Sigmoid colon (tissue), 7 donors: ENCODE results near the gene NDFIP1. TPM values are rescaled to one million over a fixed set of nuclear protein-coding genes. Genes with fewer than 3 reads are reported as not detected.
A peak's percentile ranks its signal among the peaks of the same experiment; 100 is the strongest.
"Not testable (repeated sequence)": the region's sequence is repeated elsewhere in the genome, so short reads cannot be mapped to it uniquely, and the experiment has no call there.

Experiments used
- DNase-seq: peaks from one replicate; pipeline ENCODE4 v3.0.0-alpha.2; 2019
- H3K27ac ChIP-seq, 4 donors: fragments of 200-600 bp; sonication (generic); one replicate each; pipeline ENCODE4 v1.5.1; 2016 to 2019; ENCODE audit warnings: mild to moderate bottlenecking in 1 of 4
- H3K27me3 ChIP-seq, 3 donors: fragments of 200-600 bp; sonication (generic); one replicate each; pipeline ENCODE4 v1.5.1; 2019; ENCODE audit warnings: mild to moderate bottlenecking in 1 of 3
- H3K36me3 ChIP-seq, 4 donors: fragments of 200-600 bp; sonication (generic); one replicate each; pipeline ENCODE4 v1.5.1; 2016 to 2019
- H3K4me1 ChIP-seq, 4 donors: fragments of 200-600 bp; sonication (generic); one replicate each; pipeline ENCODE4 v1.5.1; 2017 to 2019
- H3K4me3 ChIP-seq, 4 donors: fragments of 200-600 bp; sonication (generic); one replicate each; pipeline ENCODE4 v1.5.1; 2017 to 2019; ENCODE audit warnings: mild to moderate bottlenecking in 2 of 4, moderate library complexity in 1 of 4
- H3K9me3 ChIP-seq, 4 donors: fragments of 200-600 bp in 3 of 4; sonication (generic) in 3 of 4; one replicate each; pipeline versions ENCODE4 v1.5.1 to v1.6.1; 2013 to 2019
- CTCF ChIP-seq, 4 experiments: fragments of 450-650 bp in 3 of 4; fragments of 200-600 bp in 1 of 4; IDR thresholded peaks; one replicate each; pipeline ENCODE4 v1.5.1; 2016 to 2019; ENCODE audit warnings: antibody characterized with exemption in 4 of 4, mild to moderate bottlenecking in 3 of 4, moderate library complexity in 2 of 4
- EP300 ChIP-seq, 4 donors: sonication (generic); formaldehyde crosslinking; IDR thresholded peaks; one replicate each; pipeline ENCODE4 v1.6.1; 2017; ENCODE audit warnings: antibody characterized with exemption in 4 of 4
- POLR2A ChIP-seq, 2 donors: fragments of 450-650 bp; IDR thresholded peaks; one replicate each; pipeline ENCODE4 v1.6.1; 2016; ENCODE audit warnings: antibody characterized with exemption in 2 of 2, mild to moderate bottlenecking in 2 of 2, moderate library complexity in 2 of 2
- POLR2AphosphoS5 ChIP-seq, 4 donors: sonication (generic); formaldehyde crosslinking; IDR thresholded peaks; one replicate each; pipeline ENCODE4 v1.6.1; 2017; ENCODE audit warnings: antibody characterized with exemption in 4 of 4
- WGBS, 2 donors: extraction: QIAGEN DNeasy Blood & Tissue Kit; methylation state at CpG; one replicate each; pipeline ENCODE4 v1.1.7; 2013; 5-methylcytosine and 5-hydroxymethylcytosine counted together
- intact Hi-C: fragments of 100-400 bp; cut with DNase I; formaldehyde crosslinking; loops from one replicate; pipeline ENCODE4 v1.15.1; 2023
- polyA plus RNA-seq, 3 donors: library from polyadenylated mRNA; stranded (reverse); fragments of 200-250 nt; gene quantifications; one replicate each; pipeline ENCODE4 v1.2.3, GENCODE V29; 2013
- total RNA-seq, 4 donors: library from RNA; depleted of rRNA; stranded (reverse); fragments of >200 nt; gene quantifications; one replicate each; pipeline ENCODE4 v1.1.0, GENCODE V29; 2016
- donor health status: healthy with polysubstance abuse.
- donor health status: Bipolar disorder and iron deficiency.
- donor health status: healthy.

The NDFIP1 gene
- total and polyA plus RNA-seq, 7 donors: 20.3 to 88.5 (median 47.8) TPM

GRCh38 chr5:142186514-142186856 lies 77.9 kb downstream of the NDFIP1 start:
- intact Hi-C loops: no loop called here
- DNase-seq: no peak
- no peak overlapping the region for H3K4me3 ChIP-seq
- H3K9me3 ChIP-seq: no peaks in the 10 kb centered on the region
- no peak overlapping the region for H3K27ac ChIP-seq
- TF ChIP-seq CTCF (IDR thresholded peaks at IDR 0.05): no peak
- TF ChIP-seq POLR2A (IDR thresholded peaks at IDR 0.05): no peak
- no peak for TF ChIP-seq EP300 (IDR thresholded peaks at IDR 0.05)
- no peak for TF ChIP-seq POLR2AphosphoS5 (IDR thresholded peaks at IDR 0.05)
- no peaks in the 10 kb centered on the region for H3K4me1 ChIP-seq
- no peaks in the 10 kb centered on the region for H3K27me3 ChIP-seq
- no peaks in the 10 kb centered on the region for H3K36me3 ChIP-seq

- H3K4me3 ChIP-seq: no peak overlapping the region
- no peaks in the 10 kb centered on the region for H3K9me3 ChIP-seq
- H3K36me3 ChIP-seq: no peaks in the 10 kb centered on the region
- no peaks in the 10 kb centered on the region for H3K4me1 ChIP-seq
- no peaks in the 10 kb centered on the region for H3K27me3 ChIP-seq
- intact Hi-C loops: no loop called here
- TF ChIP-seq CTCF (IDR thresholded peaks at IDR 0.05): no peak
- 25 to 37% methylated on average over 11 of the region's 11 CpGs for WGBS, 2 donors
- no peak overlapping the region for H3K27ac ChIP-seq
- no peak for DNase-seq
These were observed 78.4 kb downstream of the NDFIP1 start for GRCh38 chr5:142186857-142187594.

GRCh38 chr5:142188691-142189090 lies 80.1 kb downstream of the NDFIP1 start:
- H3K4me1 ChIP-seq, H3K9me3 ChIP-seq, intact Hi-C loops, DNase-seq, H3K36me3 ChIP-seq, H3K27ac ChIP-seq, H3K27me3 ChIP-seq, H3K4me3 ChIP-seq: not testable (repeated sequence)
- 89 to 91% methylated on average over 6 of the region's 6 CpGs for WGBS, 2 donors

GRCh38 chr5:142189813-142190212 lies 81.2 kb downstream of the NDFIP1 start:
- WGBS, 2 donors: 77 to 85% methylated on average over 8 of the region's 8 CpGs
- TF ChIP-seq POLR2A (IDR thresholded peaks at IDR 0.05): no peak
- no peak for TF ChIP-seq POLR2AphosphoS5 (IDR thresholded peaks at IDR 0.05)
- no peak for TF ChIP-seq EP300 (IDR thresholded peaks at IDR 0.05)
- TF ChIP-seq CTCF (IDR thresholded peaks at IDR 0.05): no peak
- DNase-seq: no peak

GRCh38 chr5:142191776-142192175 lies 83.2 kb downstream of the NDFIP1 start:
- 75 to 83% methylated on average over 5 of the region's 5 CpGs for WGBS, 2 donors

More at GRCh38 chr5:142189813-142190212, 81.2 kb downstream of the NDFIP1 start:
- no peaks in the 10 kb centered on the region for H3K9me3 ChIP-seq
- H3K4me1 ChIP-seq: no peaks in the 10 kb centered on the region
- H3K27ac ChIP-seq: no peak overlapping the region
- intact Hi-C loops: no loop called here
- no peaks in the 10 kb centered on the region for H3K36me3 ChIP-seq
- no peaks in the 10 kb centered on the region for H3K27me3 ChIP-seq
- no peak overlapping the region for H3K4me3 ChIP-seq

More at GRCh38 chr5:142191776-142192175, 83.2 kb downstream of the NDFIP1 start:
- Histone ChIP-seq H3K9me3 (no peaks in the 10 kb centered on the region), H3K27me3 (no peaks in the 10 kb centered on the region), H3K27ac (peak overlapping the region; percentile 43 to 74 (median 44)), H3K4me3 (peak overlapping the region in 3 of 4 donors; percentile 23 to 27 (median 27)), H3K36me3 (no peaks in the 10 kb centered on the region), H3K4me1 (no peaks in the 10 kb centered on the region)
- no peak for TF ChIP-seq POLR2A (IDR thresholded peaks at IDR 0.05)
- DNase-seq: no peak
- intact Hi-C loops: no loop called here
